Fibroblast of skin of right quadriceps (primary cell): ENCODE measurements around the gene EIF4A2.
"Not testable (repeated sequence)": the region's sequence is repeated elsewhere in the genome, so short reads cannot be mapped to it uniquely, and the experiment has no call there.

ENCODE experiments used
- DNase-seq: peaks from one replicate; pipeline ENCODE4 v3.0.0-alpha.2; 2013

Gene EIF4A2

GRCh38 chr3:186822388-186822759, 39.0 kb downstream of the EIF4A2 start:
- DNase-seq: not testable (repeated sequence)

GRCh38 chr3:186823386-186823785, 40.0 kb downstream of the EIF4A2 start:
- peak; percentile 54 for DNase-seq

GRCh38 chr3:186824430-186825139, 41.2 kb downstream of the EIF4A2 start:
- no peak for DNase-seq

GRCh38 chr3:186825294-186825821, 42.0 kb downstream of the EIF4A2 start:
- peak; percentile 81 for DNase-seq

GRCh38 chr3:186825872-186826409, 42.6 kb downstream of the EIF4A2 start:
- no peak for DNase-seq

GRCh38 chr3:186826410-186826975, 43.1 kb downstream of the EIF4A2 start:
- DNase-seq: no peak

- peak; percentile 82 for DNase-seq
Observed at GRCh38 chr3:186826976-186827857, 43.8 kb downstream of the EIF4A2 start.

- DNase-seq: no peak
Observed at GRCh38 chr3:186828340-186828739, 45.0 kb downstream of the EIF4A2 start.

- DNase-seq: no peak
Observed at GRCh38 chr3:186831798-186832197, 48.4 kb downstream of the EIF4A2 start.

- no peak for DNase-seq
Observed at GRCh38 chr3:186832276-186832675, 48.9 kb downstream of the EIF4A2 start.
